ENCODE data around the gene ASF1B. TPM values are rescaled to one million over a fixed set of nuclear protein-coding genes. Genes with fewer than 3 reads are reported as not detected.

The ASF1B gene
- total and polyA plus RNA-seq, 2 donors (not counting 1 experiment from before 2014, with no cell fraction given) = 1.9 to 2.5 TPM

DNA sequence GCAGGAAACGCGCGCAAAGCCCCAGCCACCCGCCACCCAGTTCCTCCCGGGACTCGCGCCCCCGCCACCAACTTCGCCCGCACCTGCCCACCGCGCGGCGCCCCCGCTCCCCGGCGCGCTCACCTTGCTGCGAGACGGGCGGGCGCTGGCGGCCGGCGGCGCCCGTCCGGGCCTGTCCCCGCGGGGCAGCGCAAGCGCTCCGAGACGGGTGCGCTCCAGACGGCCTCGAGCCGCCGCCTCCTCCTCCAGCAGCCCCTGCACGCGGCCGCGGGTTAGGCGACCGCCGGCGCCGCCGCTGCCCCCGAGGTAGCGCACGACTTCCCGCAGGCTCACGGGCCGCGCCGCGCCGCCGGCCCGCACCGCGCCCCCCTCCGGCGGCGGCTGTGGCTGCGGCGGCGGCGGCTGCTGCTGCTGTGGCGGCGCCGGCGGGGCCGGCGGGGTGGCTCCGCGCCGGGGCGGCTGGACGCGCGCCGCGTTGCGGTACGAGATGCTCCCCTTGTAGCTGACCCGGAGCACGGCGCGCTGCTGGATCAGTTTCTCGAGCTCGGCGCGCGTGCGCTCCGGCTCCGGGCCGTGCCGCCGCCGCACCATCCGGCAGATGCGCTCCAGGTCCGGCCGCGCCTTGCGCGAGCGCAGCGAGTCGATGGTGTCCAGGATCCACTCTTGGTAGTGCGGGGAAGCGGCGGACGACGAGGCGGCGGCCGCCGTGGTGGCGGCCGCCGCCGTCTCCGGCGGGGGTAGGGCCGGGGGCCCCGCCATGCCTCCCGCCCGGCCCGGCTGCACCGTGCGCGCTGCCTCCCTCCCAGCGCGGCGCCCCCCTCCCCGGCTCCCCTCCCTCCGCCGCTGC, 46.5 kb downstream of the ASF1B start:
- ATAC-seq (ENCODE audit: low read depth) (peak; percentile 12), DNase-seq (peak; percentile 75)
- ChIA-PET CTCF (interaction anchor here (0.7 to 1.8 kb wide), 4 partner anchors 10 to 405 kb away, joined by 3 to 7 read pairs (median 4); partner anchors contain the start of gene ASF1B), POLR2A (interaction anchor here (0.5 to 0.6 kb wide), 2 partner anchors 47 to 253 kb away, joined by 7 read pairs; no protein-coding TSS in a partner anchor)
- peak overlapping the region; percentile 17 to 82 (median 59) for H3K4me3 ChIP-seq (ENCODE audit: control extremely low read depth in 1 of 5, extremely low read depth in 1 of 5, insufficient read depth in 1 of 5, low read depth in 2 of 5, low read length in 4 of 5)
- peak overlapping the region; percentile 56 for H3K9ac ChIP-seq (ENCODE audit: low read length)
- no peaks in the 10 kb centered on the region for H3K27me3 Mint-ChIP-seq
- peak overlapping the region; percentile 89 for H3K4me3 Mint-ChIP-seq
- no peaks in the 10 kb centered on the region for H3K27me3 ChIP-seq (replicated peaks in 1 of 4; ENCODE audit: control extremely low read depth in 1 of 4, control insufficient read depth in 3 of 4, insufficient read depth in 4 of 4, low read length in 3 of 4)
- H3K4me1 ChIP-seq (ENCODE audit: control insufficient read depth in 2 of 2, insufficient read depth in 2 of 2, low read length in 2 of 2) = peaks cover 11 to 18% of the 10 kb centered on the region in 2 donors
- no peak overlapping the region for H3K27ac ChIP-seq (ENCODE audit: low read length in 2 of 2)
- H3K9me3 Mint-ChIP-seq (ENCODE audit: insufficient read depth) = peaks cover 8% of the 10 kb centered on the region
- peaks cover 15% of the 10 kb centered on the region for H3K4me1 Mint-ChIP-seq
- H3K79me2 ChIP-seq (ENCODE audit: control insufficient read depth, insufficient read depth, low read length) = no peaks in the 10 kb centered on the region
- peaks cover 2 to 9% (median 8%) of the 10 kb centered on the region in 3 donors for H3K9me3 ChIP-seq (ENCODE audit: control extremely low read depth in 1 of 3, control insufficient read depth in 2 of 3, insufficient read depth in 1 of 3, low read length in 2 of 3)
- H3K36me3 ChIP-seq (replicated peaks in 1 of 2; ENCODE audit: control extremely low read depth in 1 of 2, control insufficient read depth in 1 of 2, extremely low read depth in 1 of 2, insufficient read depth in 2 of 2, low read length in 1 of 2) = no peaks in the 10 kb centered on the region
- WGBS (ENCODE audit: insufficient coverage) = under 1% methylated on average over 134 of the region's 142 CpGs
- intact Hi-C loops (cut with micrococcal nuclease) = loop anchor here (2.0 to 10.0 kb wide), 2 partner anchors 47 to 815 kb away; partner anchors contain the start of gene ASF1B
- peak overlapping the region; percentile 85 for H3K4me2 ChIP-seq (replicated peaks; ENCODE audit: low read depth, low read length, poor library complexity, severe bottlenecking)
- peak overlapping the region; percentile 92 for H3K27ac Mint-ChIP-seq
- H2AFZ ChIP-seq (ENCODE audit: insufficient read depth, low read depth, low read length, poor library complexity, severe bottlenecking) = peak overlapping the region; percentile 66
- H4K20me1 ChIP-seq (ENCODE audit: control insufficient read depth, insufficient read depth, low read length, poor library complexity, severe bottlenecking) = peaks cover 11% of the 10 kb centered on the region
- TF ChIP-seq EZH2 (IDR thresholded peaks at IDR 0.05; ENCODE audit: borderline replicate concordance, insufficient read depth, low read depth, low read length, poor library complexity, severe bottlenecking) = no peak
- TF ChIP-seq, protein P1, sequence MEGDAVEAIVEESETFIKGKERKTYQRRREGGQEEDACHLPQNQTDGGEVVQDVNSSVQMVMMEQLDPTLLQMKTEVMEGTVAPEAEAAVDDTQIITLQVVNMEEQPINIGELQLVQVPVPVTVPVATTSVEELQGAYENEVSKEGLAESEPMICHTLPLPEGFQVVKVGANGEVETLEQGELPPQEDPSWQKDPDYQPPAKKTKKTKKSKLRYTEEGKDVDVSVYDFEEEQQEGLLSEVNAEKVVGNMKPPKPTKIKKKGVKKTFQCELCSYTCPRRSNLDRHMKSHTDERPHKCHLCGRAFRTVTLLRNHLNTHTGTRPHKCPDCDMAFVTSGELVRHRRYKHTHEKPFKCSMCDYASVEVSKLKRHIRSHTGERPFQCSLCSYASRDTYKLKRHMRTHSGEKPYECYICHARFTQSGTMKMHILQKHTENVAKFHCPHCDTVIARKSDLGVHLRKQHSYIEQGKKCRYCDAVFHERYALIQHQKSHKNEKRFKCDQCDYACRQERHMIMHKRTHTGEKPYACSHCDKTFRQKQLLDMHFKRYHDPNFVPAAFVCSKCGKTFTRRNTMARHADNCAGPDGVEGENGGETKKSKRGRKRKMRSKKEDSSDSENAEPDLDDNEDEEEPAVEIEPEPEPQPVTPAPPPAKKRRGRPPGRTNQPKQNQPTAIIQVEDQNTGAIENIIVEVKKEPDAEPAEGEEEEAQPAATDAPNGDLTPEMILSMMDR (IDR thresholded peaks at IDR 0.05) = peak; percentile 25

DNA sequence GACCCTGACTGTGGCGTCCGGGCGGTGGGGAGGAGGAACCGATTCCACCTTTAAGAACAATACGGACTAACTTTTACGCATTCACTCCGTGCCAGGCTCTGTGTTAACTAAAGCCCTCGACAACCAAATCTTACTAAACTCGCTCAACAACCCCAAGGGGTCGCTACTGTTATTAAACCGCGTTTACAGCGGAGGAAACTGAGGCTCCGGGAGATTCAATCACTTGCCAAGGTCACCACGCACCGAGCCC, 47.1 kb downstream of the ASF1B start:
- intact Hi-C loops (cut with micrococcal nuclease) = no loop called here
- ATAC-seq (ENCODE audit: low read depth) = no peak
- Histone ChIP-seq H3K27me3 (replicated peaks in 1 of 4; ENCODE audit: control extremely low read depth in 1 of 4, control insufficient read depth in 3 of 4, insufficient read depth in 4 of 4, low read length in 3 of 4) (no peaks in the 10 kb centered on the region), H3K9me3 (ENCODE audit: control extremely low read depth in 1 of 3, control insufficient read depth in 2 of 3, insufficient read depth in 1 of 3, low read length in 2 of 3) (peaks cover 2 to 9% (median 8%) of the 10 kb centered on the region in 3 donors), H3K27ac (ENCODE audit: low read length in 2 of 2) (no peak overlapping the region), H3K4me2 (replicated peaks; ENCODE audit: low read depth, low read length, poor library complexity, severe bottlenecking) (peak overlapping the region; percentile 85), H3K36me3 (replicated peaks in 1 of 2; ENCODE audit: control extremely low read depth in 1 of 2, control insufficient read depth in 1 of 2, extremely low read depth in 1 of 2, insufficient read depth in 2 of 2, low read length in 1 of 2) (no peaks in the 10 kb centered on the region), H3K4me1 (ENCODE audit: control insufficient read depth in 2 of 2, insufficient read depth in 2 of 2, low read length in 2 of 2) (peaks cover 11 to 18% of the 10 kb centered on the region in 2 donors), H3K9ac (ENCODE audit: low read length) (no peak overlapping the region), H2AFZ (ENCODE audit: insufficient read depth, low read depth, low read length, poor library complexity, severe bottlenecking) (peak overlapping the region; percentile 62), H4K20me1 (ENCODE audit: control insufficient read depth, insufficient read depth, low read length, poor library complexity, severe bottlenecking) (peaks cover 11% of the 10 kb centered on the region), H3K4me3 (ENCODE audit: control extremely low read depth in 1 of 5, extremely low read depth in 1 of 5, insufficient read depth in 1 of 5, low read depth in 2 of 5, low read length in 4 of 5) (peak overlapping the region in 4 of 5 experiments; percentile 14 to 53 (median 36)), H3K79me2 (ENCODE audit: control insufficient read depth, insufficient read depth, low read length) (no peaks in the 10 kb centered on the region)
- Mint-ChIP-seq H3K27me3 (no peaks in the 10 kb centered on the region), H3K9me3 (ENCODE audit: insufficient read depth) (peaks cover 6% of the 10 kb centered on the region), H3K4me1 (peaks cover 15% of the 10 kb centered on the region), H3K4me3 (peak overlapping the region; percentile 89), H3K27ac (peak overlapping the region; percentile 92)
- 26% methylated on average over 16 of the region's 16 CpGs for WGBS (ENCODE audit: insufficient coverage)
- no peak for TF ChIP-seq EZH2 (IDR thresholded peaks at IDR 0.05; ENCODE audit: borderline replicate concordance, insufficient read depth, low read depth, low read length, poor library complexity, severe bottlenecking)
- TF ChIP-seq, protein P1 (IDR thresholded peaks at IDR 0.05) = peak; percentile 44
- CTCF ChIA-PET = interaction anchor here (1.8 kb wide), 2 partner anchors 15 to 47 kb away, joined by 6 to 7 read pairs; partner anchors contain the start of gene ASF1B
- POLR2A ChIA-PET = interaction anchor here (0.6 kb wide), 1 partner anchor 268 kb away, joined by 8 read pairs; no protein-coding TSS in a partner anchor
- peak; percentile 67 for DNase-seq
